Gastroesophageal sphincter (tissue), 3 donors: ENCODE measurements around the gene PXMP2.

Experiments used
- CTCF ChIP-seq, 4 experiments: fragments of 200-600 bp in 2 of 4; fragments of 450-650 bp in 2 of 4; sonication (generic) in 1 of 4; IDR thresholded peaks; one replicate each; pipeline ENCODE4 v1.5.1; 2017 to 2019; ENCODE audit warnings: antibody characterized with exemption in 4 of 4, mild to moderate bottlenecking in 2 of 4, moderate library complexity in 2 of 4
- EP300 ChIP-seq: sonication (generic); formaldehyde crosslinking; IDR thresholded peaks from one replicate; pipeline ENCODE4 v1.6.1; 2017; ENCODE audit warnings: antibody characterized with exemption, mild to moderate bottlenecking
- POLR2A ChIP-seq, 2 donors: fragments of 450-650 bp; IDR thresholded peaks; one replicate each; pipeline ENCODE4 v1.6.1; 2017; ENCODE audit warnings: antibody characterized with exemption in 2 of 2, mild to moderate bottlenecking in 2 of 2, moderate library complexity in 1 of 2
- POLR2AphosphoS5 ChIP-seq: sonication (generic); formaldehyde crosslinking; IDR thresholded peaks from one replicate; pipeline ENCODE4 v1.6.1; 2017; ENCODE audit warnings: antibody characterized with exemption

GRCh38 chr12:132651444-132652100 lies 35.8 kb upstream of the PXMP2 start:
- TF ChIP-seq CTCF (IDR thresholded peaks at IDR 0.05) (no peak), POLR2AphosphoS5 (no peak), POLR2A (IDR thresholded peaks at IDR 0.05) (no peak), EP300 (no peak)
